HG03025 (cell line): ENCODE data around the gene C8A.

Experiments used
- ATAC-seq: cut with Tn5 transposase; IDR thresholded peaks from one replicate; pipeline ENCODE4 v1.9.1; 2021; ENCODE audit warnings: mild to moderate bottlenecking, moderate library complexity; ENCODE audit not compliant: unreplicated experiment, low FRiP score

Gene C8A

DNA sequence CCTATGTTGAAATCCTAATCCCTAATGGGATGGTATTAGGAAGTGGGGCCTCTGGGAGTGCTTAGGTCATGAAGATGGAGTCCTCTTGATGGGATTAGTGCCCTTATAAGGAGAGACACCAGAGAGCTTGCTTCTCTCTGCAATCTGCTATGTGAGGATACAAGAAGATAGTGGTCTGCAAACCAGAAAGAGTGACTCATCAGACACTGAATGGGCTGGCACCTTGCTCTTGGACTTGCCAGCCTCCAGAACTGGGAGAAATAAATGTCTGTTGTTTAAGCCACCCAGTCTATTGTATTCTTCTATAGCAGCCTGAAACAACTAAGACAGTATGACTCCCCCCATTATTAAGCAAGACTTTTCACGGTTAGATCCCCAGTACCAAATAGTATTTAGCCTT, 67.9 kb downstream of the C8A start:
- ATAC-seq, result no peak

DNA sequence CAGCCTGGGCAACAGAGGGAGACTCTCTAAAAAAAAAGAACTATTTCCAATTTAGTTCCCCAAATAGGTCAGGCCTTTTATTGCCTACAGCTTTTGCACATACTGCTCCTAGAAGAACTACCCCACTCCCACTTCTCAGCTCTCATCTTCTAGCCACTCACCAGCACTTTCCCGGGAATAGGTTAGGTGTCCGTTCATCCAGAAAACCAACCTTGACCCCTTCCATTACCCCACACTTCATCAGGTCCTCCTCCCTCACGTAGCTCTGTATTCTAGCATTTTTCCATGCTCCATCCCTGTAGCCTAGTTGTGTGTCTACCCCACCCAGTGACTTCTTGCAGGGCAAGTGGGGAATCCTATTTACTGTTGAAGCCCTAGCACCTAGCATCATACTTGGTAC, 68.6 kb downstream of the C8A start:
- ATAC-seq, result no peak

DNA sequence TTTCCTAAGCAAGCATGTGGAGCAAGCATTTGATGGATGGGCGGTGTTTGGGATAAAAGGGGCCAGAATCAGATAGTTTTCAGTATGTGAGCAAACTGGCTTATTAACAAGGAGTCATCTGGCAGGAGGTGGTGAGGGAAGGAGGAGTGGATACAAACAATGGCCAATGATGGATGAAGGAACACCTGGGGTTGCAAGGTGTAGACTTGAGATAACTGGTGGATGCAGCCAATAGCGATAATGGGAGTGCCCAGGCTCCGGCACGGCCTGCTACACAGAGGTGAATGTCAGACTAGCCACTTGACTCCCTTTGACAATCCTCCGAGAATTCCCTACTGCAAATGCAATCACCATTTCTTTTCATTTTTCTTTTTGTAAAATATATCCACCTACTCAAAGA, 69.5 kb downstream of the C8A start:
- ATAC-seq, result no peak

DNA sequence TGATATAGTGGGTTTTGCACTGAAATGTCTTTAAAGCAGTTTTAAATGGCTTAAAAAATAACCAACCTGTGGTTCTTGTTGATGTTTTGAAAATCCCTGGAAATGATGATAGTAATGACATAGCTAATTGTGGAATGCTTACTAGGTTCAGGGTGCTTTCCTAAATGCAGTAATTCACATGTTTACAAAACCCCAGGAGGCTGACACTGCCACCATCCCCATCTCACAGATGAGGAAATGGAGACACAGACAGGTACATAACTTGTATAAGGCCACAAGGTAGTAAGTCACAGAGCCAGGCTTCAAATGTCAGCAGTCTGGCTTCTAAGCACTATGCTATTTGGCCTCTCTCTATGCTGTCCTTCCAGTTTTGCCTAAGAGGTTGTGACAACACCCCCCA, 70.6 kb downstream of the C8A start:
- ATAC-seq, result no peak

DNA sequence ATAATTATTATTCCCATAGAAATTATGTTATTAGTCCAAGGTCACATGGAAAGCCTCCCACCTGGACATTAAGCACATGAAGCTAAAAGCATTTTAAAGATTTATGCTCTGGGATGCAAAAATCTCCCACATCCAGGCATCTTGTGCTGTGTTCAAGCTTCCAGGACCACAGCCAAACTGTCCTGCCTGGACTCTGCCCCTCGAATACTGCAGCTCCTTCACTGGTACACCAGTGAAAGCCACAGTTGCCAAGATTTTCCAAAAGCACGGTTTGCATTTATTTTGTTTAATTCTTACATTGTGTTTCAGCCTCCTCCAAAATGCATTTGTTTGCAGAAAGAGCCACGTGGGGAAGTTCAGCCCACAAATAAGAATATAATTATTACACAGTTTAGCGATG, 72.6 kb downstream of the C8A start:
- ATAC-seq, result no peak

DNA sequence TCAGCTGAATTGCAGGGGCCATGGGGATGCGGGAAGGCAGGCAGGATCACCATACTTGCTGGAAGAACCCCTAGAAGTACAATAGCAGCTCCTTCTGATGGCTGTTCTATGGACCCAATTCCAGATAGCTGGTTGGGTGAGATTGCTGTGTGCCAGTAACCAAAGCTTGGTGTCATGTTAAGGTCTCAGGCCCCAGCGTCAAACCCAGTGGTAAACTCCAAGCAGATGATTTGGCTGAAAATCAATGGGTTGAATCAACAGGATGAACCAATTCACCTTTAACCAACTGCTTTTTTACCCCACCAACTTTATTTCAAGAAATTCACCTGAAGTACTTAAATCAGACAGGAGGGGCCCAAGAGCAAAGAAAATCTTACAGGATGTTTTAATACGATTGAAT, 73.4 kb downstream of the C8A start:
- ATAC-seq, result no peak

DNA sequence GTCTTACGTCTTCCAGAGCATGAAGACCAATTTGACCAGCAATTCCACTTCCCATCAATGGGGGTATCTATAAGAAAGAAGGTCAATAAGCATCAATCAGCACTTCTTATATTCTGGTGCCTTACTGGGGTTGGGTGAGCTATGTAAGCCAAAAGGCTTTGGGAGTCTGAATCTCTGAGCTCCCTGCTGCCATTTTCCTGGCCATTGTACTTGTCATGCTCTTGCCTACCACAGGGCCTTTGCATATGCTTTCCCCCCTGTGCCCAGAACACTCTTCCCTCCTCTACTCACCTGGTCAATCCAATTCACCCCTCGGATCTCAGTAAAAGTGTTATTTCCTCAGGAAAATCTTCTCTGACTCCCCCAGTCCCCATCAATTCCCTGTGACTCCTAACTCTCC, 74.9 kb downstream of the C8A start:
- no peak for ATAC-seq

GRCh38 chr1:56931211-56931610, 76.6 kb downstream of the C8A start:
- no peak for ATAC-seq

GRCh38 chr1:56931686-56932085, 77.1 kb downstream of the C8A start:
- ATAC-seq, result no peak

GRCh38 chr1:56933161-56933560, 78.6 kb downstream of the C8A start:
- ATAC-seq, result no peak

DNA sequence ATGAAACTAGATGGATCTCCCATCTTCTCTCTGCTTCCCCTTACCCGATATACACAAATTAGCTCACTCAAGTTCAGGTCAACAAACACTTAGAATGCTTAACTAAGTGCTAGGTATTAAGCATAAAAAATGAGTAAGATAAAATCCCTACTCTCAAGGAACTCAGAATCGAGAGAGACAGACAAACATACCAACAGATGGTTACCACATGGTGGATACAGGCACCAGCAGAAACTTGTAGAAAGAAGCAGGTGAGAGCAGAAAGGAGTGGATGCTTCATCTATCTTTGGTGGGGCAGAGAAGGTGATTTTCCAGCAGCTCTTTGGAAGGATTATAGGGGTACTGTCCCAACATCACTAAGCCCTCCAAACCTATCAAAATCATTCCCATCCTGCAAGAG, 79.0 kb downstream of the C8A start:
- ATAC-seq, result no peak

DNA sequence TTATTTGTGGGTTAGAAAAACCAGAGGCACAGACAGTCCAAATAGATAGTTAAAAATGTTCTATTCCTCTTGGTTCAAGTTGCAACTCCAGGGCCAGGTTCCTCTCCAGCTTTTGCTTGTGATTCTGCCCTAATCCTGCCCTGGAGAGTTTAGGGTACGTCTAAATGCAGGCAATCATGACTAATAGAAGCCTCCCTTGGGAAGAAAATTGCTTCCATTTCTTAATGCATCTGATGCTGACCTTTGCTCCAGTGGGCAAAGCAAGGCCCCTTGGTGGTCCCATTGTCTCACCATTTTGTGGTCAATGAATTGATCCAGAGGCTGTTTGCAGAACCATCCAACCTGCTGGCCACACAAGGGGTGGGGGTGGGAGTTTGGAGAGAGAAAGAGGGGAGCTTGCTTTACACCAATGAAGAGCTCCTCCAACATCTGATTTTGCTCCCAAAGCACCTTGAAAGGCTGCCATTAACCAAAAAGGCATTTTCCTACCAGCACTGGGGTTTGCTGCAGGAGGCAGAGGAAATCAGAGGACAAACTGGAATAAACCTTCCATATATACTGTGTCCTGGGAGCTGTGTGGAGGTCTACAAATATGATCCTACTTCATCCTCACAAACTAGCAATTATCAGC, 79.9 kb downstream of the C8A start:
- no peak for ATAC-seq

- no peak for ATAC-seq
Observed at GRCh38 chr1:56938646-56939045, 84.0 kb downstream of the C8A start.

DNA sequence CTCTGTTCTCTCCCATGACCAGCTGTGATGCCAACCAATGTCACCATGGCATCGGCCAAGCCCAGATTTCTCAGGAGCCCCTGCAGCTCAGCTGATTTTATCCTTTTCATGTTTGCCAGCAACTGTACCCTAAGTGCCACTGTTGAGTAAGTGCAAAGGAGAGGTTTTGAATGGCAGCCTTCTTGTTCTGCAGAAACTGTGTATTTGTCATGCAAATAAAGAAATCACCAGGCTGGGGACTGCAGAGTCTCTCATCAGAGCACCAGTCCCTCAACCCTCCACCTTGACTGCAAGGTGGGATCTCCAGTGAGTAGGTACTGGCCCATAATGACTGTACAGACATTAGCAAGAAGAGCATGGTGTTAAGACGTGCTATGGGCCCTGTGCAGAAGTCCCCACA, 84.6 kb downstream of the C8A start:
- no peak for ATAC-seq

GRCh38 chr1:56940039-56940438, 85.4 kb downstream of the C8A start:
- no peak for ATAC-seq

- ATAC-seq, result no peak
Observed at GRCh38 chr1:56948403-56949023, 93.9 kb downstream of the C8A start.

DNA sequence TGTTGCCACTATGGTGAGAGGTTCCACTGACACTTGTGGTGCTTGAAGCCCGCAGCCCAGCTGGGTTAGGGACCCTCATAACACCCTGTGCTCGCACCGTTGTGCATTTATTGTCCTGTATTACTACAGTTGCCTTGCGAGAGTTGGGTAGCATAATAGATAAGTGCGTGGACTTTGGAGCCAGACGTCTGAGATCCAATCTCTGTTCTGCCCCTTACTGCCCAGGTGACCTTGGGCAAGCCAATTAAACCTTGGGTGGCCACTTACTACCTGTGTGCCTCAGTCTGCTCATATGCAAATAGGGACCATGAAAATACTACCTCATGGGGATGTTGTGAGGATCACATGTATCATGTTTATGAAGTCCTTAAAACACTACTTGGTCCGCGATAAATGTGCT, 97.9 kb downstream of the C8A start:
- no peak for ATAC-seq

DNA sequence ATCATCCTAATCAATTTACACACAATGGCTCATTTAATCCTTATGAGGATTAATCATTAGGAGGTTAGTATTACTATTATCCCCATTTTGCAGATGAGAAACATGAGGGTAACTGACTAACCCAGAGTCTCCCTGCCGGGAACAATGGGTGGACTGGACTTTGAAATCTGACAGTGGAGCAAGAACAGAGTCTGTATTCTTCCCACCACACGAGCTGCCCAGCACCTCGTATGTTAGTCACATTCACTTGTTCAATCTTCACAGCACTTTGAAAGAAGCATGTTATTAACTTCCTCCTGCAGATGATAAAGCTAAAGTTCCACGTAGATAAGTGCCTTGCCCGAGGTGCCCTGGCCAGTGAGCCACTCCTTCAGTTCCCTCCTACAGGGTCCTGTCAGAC, 98.8 kb downstream of the C8A start:
- no peak for ATAC-seq

GRCh38 chr1:56954664-56955063, 100.1 kb downstream of the C8A start:
- no peak for ATAC-seq

GRCh38 chr1:56957931-56958330, 103.3 kb downstream of the C8A start:
- ATAC-seq, result no peak

- no peak for ATAC-seq
Observed at GRCh38 chr1:56958526-56958925, 103.9 kb downstream of the C8A start.

DNA sequence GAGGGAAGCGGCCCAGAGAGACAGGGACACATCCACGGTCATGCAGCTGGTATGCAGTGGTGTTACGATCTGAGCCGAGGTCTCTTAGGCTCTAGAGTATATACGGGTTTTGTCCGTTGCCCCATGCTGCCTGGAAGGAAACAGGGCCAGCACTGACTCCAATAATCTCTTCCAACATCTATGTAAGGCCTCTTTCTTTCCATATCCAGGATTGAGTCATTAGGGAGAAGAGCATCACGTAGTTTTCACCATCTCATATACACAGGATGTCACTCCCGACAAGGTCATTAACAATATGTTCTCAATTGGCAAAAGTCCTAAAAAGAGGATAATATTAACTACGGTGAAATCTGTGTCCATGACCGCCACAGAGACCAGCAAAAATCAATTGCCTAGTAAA, 106.8 kb downstream of the C8A start:
- ATAC-seq, result no peak

DNA sequence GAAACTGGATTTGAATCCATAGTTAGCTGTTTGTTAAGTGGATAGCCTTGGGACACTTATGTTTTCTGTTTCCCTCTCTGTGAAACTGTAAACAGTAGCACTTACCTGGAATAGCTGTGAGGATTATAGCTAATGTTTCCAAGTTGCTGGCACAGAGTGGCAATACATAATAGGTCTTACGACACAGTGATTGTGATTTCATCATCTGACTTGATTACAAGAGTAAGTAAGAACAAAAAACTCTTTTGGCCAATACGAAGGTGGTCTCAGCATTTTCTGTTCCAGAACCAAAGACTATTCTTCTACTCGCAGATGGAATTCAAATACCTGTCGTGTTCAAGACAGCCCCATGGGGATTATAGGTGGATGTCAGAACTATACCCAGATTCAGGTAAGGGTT, 109.1 kb downstream of the C8A start:
- ATAC-seq, result no peak
